Heart left ventricle (tissue), 16 donors: Measurements from ENCODE around the gene TSPAN12. TPM values are rescaled to one million over a fixed set of nuclear protein-coding genes. Genes with fewer than 3 reads are reported as not detected.

Experiments used
- ATAC-seq, 4 donors: fragments of 200-7000 bp; cut with Tn5 transposase; one replicate each; pipeline ENCODE4 v1.9.1; 2020 to 2022; ENCODE audit warnings: moderate library complexity in 4 of 4, mild to moderate bottlenecking in 3 of 4, moderate number of reproducible peaks in 1 of 4
- DNase-seq, 5 donors: peaks; one replicate each; pipeline ENCODE4 v3.0.0-alpha.2; 2020
- H3K27ac ChIP-seq, 12 donors: fragments of 200-600 bp; sonication (generic) in 4 of 12; one replicate each; pipeline versions ENCODE4 v1.5.0 to v1.8.0; 2016 to 2022; ENCODE audit warnings: mild to moderate bottlenecking in 2 of 12
- H3K27me3 ChIP-seq, 9 donors: fragments of 200-600 bp; sonication (generic) in 2 of 9; one replicate each; pipeline versions ENCODE4 v1.5.1 to v1.8.0; 2016 to 2022; ENCODE audit warnings: mild to moderate bottlenecking in 3 of 9
- H3K36me3 ChIP-seq, 9 donors: fragments of 200-600 bp; sonication (generic) in 2 of 9; one replicate each; pipeline versions ENCODE4 v1.5.0 to v1.8.0; 2018 to 2022; ENCODE audit warnings: mild to moderate bottlenecking in 2 of 9
- H3K4me1 ChIP-seq, 12 donors: fragments of 200-600 bp; sonication (generic) in 4 of 12; one replicate each; pipeline versions ENCODE4 v1.5.0 to v1.8.0; 2016 to 2022; ENCODE audit warnings: mild to moderate bottlenecking in 3 of 12
- H3K4me3 ChIP-seq, 12 donors: fragments of 200-600 bp; sonication (generic) in 4 of 12; one replicate each; pipeline versions ENCODE4 v1.5.0 to v1.8.0; 2017 to 2022; ENCODE audit warnings: mild to moderate bottlenecking in 9 of 12, moderate library complexity in 4 of 12
- H3K9me3 ChIP-seq, 12 donors: fragments of 200-600 bp; sonication (generic) in 4 of 12; one replicate each; pipeline versions ENCODE4 v1.5.0 to v1.8.0; 2016 to 2022; ENCODE audit warnings: mild to moderate bottlenecking in 1 of 12
- POLR2A ChIP-seq, 2 donors: fragments of 450-650 bp; IDR thresholded peaks; one replicate each; pipeline ENCODE4 v1.6.1; 2017; ENCODE audit warnings: antibody characterized with exemption in 2 of 2, mild to moderate bottlenecking in 2 of 2, moderate library complexity in 2 of 2
- WGBS, 4 donors: extraction: QIAGEN DNeasy Blood & Tissue Kit in 2 of 4; methylation state at CpG; one replicate each; pipeline versions ENCODE4 v1.1.5 to v1.1.7; 2013 to 2018; 5-methylcytosine and 5-hydroxymethylcytosine counted together
- intact Hi-C, 10 donors: fragments of 100-400 bp; cut with DNase I; formaldehyde crosslinking; loops; one replicate each; pipeline versions ENCODE4 v1.11.1 to v1.14.2; 2022
- polyA plus RNA-seq, 2 donors: library from polyadenylated mRNA; stranded (reverse); fragments of 200-250 nt; gene quantifications; one replicate each; pipeline ENCODE4 v1.2.3, GENCODE V29; 2013
- total RNA-seq, 9 donors: library from RNA; depleted of rRNA in 2 of 9; stranded (reverse); fragments of >200 nt in 2 of 9; fragmentation: NEBNext Ultra II Directional in 3 of 9; extraction: Animal tissue kit (Norgen Biotek cat#: 25700) in 3 of 9; gene quantifications; one replicate each; pipeline versions ENCODE4 v1.1.0 to v1.2.4, GENCODE V29; 2016 to 2023
- TF ChIP-seq, protein P1 (sequence below), 12 donors: fragments of 200-600 bp; sonication (generic) in 4 of 12; IDR thresholded peaks; one replicate each; pipeline versions ENCODE4 v1.5.0 to v1.8.0; 2018 to 2022; ENCODE audit warnings: antibody characterized with exemption in 12 of 12, mild to moderate bottlenecking in 5 of 12
- donor health status: ischemic (EF 13 %, LVEDD 7.1; RV severe dilation, severe dysfunction).
- donor health status: healthy with polysubstance abuse.
- donor health status: DM: no; HTN: yes; CAD: no.
- donor health status: DM: no; HTN: no; CAD: no.
- donor health status: ischemic (EF 25% LVEDD 6.9; RV normal size, moderate dysfunction).
- donor health status: ischemic (EF 25% LVEDD 5.7; RV mildly dilated, moderate dysfunction).
- donor health status: healthy.
- donor health status: DM: yes; HTN: yes; CAD: no.
- donor health status: ischemic (EF 35%, LVEDD 5.7; RV mildly dilated, moderate dysfunction).
- donor health status: nonischemic (EF 11% LVEDD 7.7; RV severe dilation, severe dysfunction).
- donor health status: DM: yes; HTN: yes; CAD: no.
- donor health status: PGD.
- donor health status: ischemic (EF 29% LVEDD 5.4; RV normal size, mild dysfunction).
- donor health status: nonischemic (EF 23%, LVEDD 6.1; RV moderate dilation, normal function).

The TSPAN12 gene
- total and polyA plus RNA-seq, 11 donors: 24.2 to 85.0 (median 54.7) TPM

DNA sequence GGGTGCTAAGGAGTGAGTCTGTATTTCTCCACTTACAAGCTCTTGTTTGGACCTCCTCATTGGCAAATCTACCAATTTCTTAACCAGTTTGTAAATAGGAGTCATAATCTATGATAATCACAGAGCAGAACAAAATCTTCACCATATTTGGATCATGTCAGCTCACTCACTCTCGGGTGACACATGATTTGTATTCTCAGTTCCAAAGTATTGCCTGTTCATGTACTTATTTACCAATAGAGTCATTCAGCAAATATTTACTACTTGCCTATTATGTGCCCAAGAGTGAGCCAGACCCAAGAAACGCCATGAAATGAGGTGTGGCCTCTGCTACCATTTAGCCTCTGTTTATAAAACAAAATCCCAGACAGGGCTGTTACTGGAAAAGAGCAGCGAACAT lies 114.8 kb downstream of the TSPAN12 start:
- DNase-seq (no peak), ATAC-seq (no peak)
- WGBS, 4 donors: 86 to 93% (median 89%) methylated on average over 3 of the region's 3 CpGs
- Histone ChIP-seq H3K27ac (no peak overlapping the region), H3K9me3 (no peaks in the 10 kb centered on the region), H3K4me3 (no peak overlapping the region), H3K36me3 (no peaks in the 10 kb centered on the region), H3K27me3 (no peaks in the 10 kb centered on the region), H3K4me1 (no peaks in the 10 kb centered on the region)
- TF ChIP-seq, protein P1, sequence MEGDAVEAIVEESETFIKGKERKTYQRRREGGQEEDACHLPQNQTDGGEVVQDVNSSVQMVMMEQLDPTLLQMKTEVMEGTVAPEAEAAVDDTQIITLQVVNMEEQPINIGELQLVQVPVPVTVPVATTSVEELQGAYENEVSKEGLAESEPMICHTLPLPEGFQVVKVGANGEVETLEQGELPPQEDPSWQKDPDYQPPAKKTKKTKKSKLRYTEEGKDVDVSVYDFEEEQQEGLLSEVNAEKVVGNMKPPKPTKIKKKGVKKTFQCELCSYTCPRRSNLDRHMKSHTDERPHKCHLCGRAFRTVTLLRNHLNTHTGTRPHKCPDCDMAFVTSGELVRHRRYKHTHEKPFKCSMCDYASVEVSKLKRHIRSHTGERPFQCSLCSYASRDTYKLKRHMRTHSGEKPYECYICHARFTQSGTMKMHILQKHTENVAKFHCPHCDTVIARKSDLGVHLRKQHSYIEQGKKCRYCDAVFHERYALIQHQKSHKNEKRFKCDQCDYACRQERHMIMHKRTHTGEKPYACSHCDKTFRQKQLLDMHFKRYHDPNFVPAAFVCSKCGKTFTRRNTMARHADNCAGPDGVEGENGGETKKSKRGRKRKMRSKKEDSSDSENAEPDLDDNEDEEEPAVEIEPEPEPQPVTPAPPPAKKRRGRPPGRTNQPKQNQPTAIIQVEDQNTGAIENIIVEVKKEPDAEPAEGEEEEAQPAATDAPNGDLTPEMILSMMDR (IDR thresholded peaks at IDR 0.05): no peak
- no peak for TF ChIP-seq POLR2A (IDR thresholded peaks at IDR 0.05)
- intact Hi-C loops: no loop called here

- ATAC-seq (no peak), DNase-seq (no peak)
- H3K27me3 ChIP-seq: no peaks in the 10 kb centered on the region
- H3K36me3 ChIP-seq: no peaks in the 10 kb centered on the region
- intact Hi-C loops: no loop called here
- no peak overlapping the region for H3K27ac ChIP-seq
- no peaks in the 10 kb centered on the region for H3K4me1 ChIP-seq
- no peaks in the 10 kb centered on the region for H3K9me3 ChIP-seq
- H3K4me3 ChIP-seq: no peak overlapping the region
- no peak for TF ChIP-seq POLR2A (IDR thresholded peaks at IDR 0.05)
- TF ChIP-seq, protein P1 (IDR thresholded peaks at IDR 0.05): no peak
- 61 to 67% (median 63%) methylated on average over 5 of the region's 5 CpGs for WGBS, 4 donors
These were observed 115.6 kb downstream of the TSPAN12 start for GRCh38 chr7:120742372-120742771.

DNA sequence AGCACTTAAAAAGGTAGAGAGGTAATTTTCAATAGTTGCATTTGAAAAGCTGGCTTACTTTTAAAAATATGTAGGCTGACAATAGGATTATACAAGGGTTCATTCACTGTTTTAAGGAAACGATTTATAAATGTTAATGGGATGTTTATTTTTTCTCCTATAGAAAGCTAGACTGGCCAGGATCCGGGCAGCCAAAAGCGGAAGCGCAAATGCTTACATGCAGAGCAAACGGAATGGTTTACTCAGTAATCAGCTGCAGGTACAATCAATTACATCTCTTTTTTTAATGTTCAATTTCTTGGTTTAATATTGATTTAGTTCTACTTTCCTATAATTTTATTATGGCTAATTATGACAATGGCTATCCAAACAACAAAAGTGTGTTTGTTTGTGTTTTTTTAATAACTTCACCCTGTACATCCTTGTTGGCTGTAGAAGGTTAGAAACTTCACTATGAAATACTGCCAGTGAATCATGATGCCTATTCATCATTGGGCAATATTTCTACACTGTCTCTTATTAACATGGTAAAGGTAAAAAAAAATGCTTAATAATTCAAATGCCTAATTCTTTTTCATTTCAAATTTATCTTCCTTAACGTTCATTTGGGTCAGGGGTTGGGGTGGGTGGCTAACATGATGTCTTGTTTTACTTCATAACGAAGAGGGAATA lies 116.4 kb downstream of the TSPAN12 start:
- no peaks in the 10 kb centered on the region for H3K27me3 ChIP-seq
- H3K9me3 ChIP-seq: no peaks in the 10 kb centered on the region
- no peak for TF ChIP-seq POLR2A (IDR thresholded peaks at IDR 0.05)
- TF ChIP-seq, protein P1 (IDR thresholded peaks at IDR 0.05): no peak
- no peak overlapping the region for H3K27ac ChIP-seq
- H3K36me3 ChIP-seq: no peaks in the 10 kb centered on the region
- no peaks in the 10 kb centered on the region for H3K4me1 ChIP-seq
- DNase-seq (no peak), ATAC-seq (no peak)
- H3K4me3 ChIP-seq: no peak overlapping the region
- intact Hi-C loops: no loop called here
- 80 to 85% (median 83%) methylated on average over 7 of the region's 7 CpGs for WGBS, 4 donors

GRCh38 chr7:120740348-120740747 lies 117.6 kb downstream of the TSPAN12 start:
- no peaks in the 10 kb centered on the region for H3K9me3 ChIP-seq
- ATAC-seq (peak in 1 of 4 donors; percentile 75), DNase-seq (peak in 1 of 5 donors; percentile 12)
- intact Hi-C loops: no loop called here
- TF ChIP-seq, protein P1 (IDR thresholded peaks at IDR 0.05): no peak
- TF ChIP-seq POLR2A (IDR thresholded peaks at IDR 0.05): no peak
- no peaks in the 10 kb centered on the region for H3K27me3 ChIP-seq
- H3K27ac ChIP-seq: peak overlapping the region in 1 of 12 donors; percentile 3
- 20 to 37% (median 28%) methylated on average over 3 of the region's 3 CpGs for WGBS, 4 donors
- H3K4me3 ChIP-seq: peak overlapping the region in 10 of 12 donors; percentile 10 to 46 (median 34)
- H3K36me3 ChIP-seq: no peaks in the 10 kb centered on the region
- H3K4me1 ChIP-seq: peaks cover 0 to 4% (median 0%) of the 10 kb centered on the region in 12 donors
